Mucosa of stomach (tissue), 1 donor: Measurements from ENCODE around the gene RBFOX2.
"Not testable (repeated sequence)": the region's sequence is repeated elsewhere in the genome, so short reads cannot be mapped to it uniquely, and the experiment has no call there.

Source experiments
- H3K27me3 ChIP-seq: one replicate; pipeline ENCODE4 v1.7.0; 2013; ENCODE audit warnings: mild to moderate bottlenecking, low read length; ENCODE audit not compliant: control insufficient read depth, insufficient read depth
- H3K36me3 ChIP-seq: one replicate; pipeline ENCODE4 v1.7.0; 2013; ENCODE audit warnings: low read length; ENCODE audit not compliant: control insufficient read depth, insufficient read depth
- H3K4me1 ChIP-seq: one replicate; pipeline ENCODE4 v1.7.0; 2013; ENCODE audit warnings: mild to moderate bottlenecking, low read length; ENCODE audit not compliant: control insufficient read depth, insufficient read depth
- H3K4me3 ChIP-seq: one replicate; pipeline ENCODE4 v1.7.0; 2013; ENCODE audit warnings: low read length
- H3K9ac ChIP-seq: one replicate; pipeline ENCODE4 v1.7.0; 2013; ENCODE audit warnings: mild to moderate bottlenecking, low read length, moderate library complexity
- H3K9me3 ChIP-seq: one replicate; pipeline ENCODE4 v1.7.0; 2013; ENCODE audit warnings: mild to moderate bottlenecking, low read length, moderate library complexity; ENCODE audit not compliant: control insufficient read depth
- donor health status: Pancreatic carcinoma.

The RBFOX2 gene

DNA sequence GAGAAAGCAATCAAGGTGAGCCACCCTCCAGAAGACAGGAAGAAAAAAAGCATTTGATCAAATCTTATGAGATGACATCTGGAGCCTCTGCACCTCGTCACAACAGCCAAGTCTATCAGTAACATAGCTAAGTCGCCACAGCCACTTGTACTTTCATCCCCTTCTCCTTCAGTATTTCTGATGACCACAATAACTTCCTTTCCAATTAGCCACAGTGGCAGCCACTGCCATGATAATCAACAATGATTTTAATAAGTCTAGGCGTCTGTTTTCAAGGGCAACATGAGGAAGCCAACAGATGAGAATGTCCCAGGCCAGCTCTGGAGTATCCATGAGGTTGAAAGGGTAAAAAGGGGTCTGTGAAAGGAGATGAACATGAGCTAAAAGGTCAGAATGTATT lies 29.9 kb downstream of the RBFOX2 start:
- Histone ChIP-seq H3K4me3 (no peak overlapping the region), H3K9ac (no peak overlapping the region), H3K4me1 (peaks cover 16% of the 10 kb centered on the region), H3K9me3 (no peaks in the 10 kb centered on the region), H3K36me3 (no peaks in the 10 kb centered on the region), H3K27me3 (no peaks in the 10 kb centered on the region)

DNA sequence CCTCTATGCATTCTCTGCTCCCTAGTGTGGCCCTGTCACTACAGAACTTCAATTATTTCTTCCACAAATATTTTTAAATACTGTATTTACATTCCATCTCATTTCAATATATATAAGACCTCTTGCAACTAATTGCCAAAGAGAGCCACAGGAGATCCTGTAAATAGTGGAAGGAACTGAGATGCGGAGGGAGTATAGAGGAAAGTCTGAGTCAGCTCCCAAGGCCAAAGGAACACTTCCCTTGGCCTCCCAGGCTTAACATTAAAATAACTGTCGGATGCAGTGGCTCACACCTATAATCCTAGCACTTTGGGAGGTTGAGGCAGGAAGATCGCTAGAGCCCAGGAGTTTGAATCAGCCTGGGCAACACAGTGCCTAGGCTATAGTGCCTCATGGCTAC lies 31.2 kb downstream of the RBFOX2 start:
- Histone ChIP-seq H3K4me3 (no peak overlapping the region), H3K9me3 (no peaks in the 10 kb centered on the region), H3K9ac (no peak overlapping the region), H3K4me1 (peaks cover 16% of the 10 kb centered on the region), H3K36me3 (no peaks in the 10 kb centered on the region), H3K27me3 (no peaks in the 10 kb centered on the region)

GRCh38 chr22:35996596-35996995 lies 32.0 kb downstream of the RBFOX2 start:
- no peaks in the 10 kb centered on the region for H3K36me3 ChIP-seq
- H3K9me3 ChIP-seq, result no peaks in the 10 kb centered on the region
- H3K4me3 ChIP-seq, result no peak overlapping the region
- peaks cover 16% of the 10 kb centered on the region for H3K4me1 ChIP-seq
- no peak overlapping the region for H3K9ac ChIP-seq
- H3K27me3 ChIP-seq, result no peaks in the 10 kb centered on the region

GRCh38 chr22:35995772-35996171 lies 32.9 kb downstream of the RBFOX2 start:
- Histone ChIP-seq H3K4me1 (peaks cover 16% of the 10 kb centered on the region), H3K9ac (no peak overlapping the region), H3K9me3 (no peaks in the 10 kb centered on the region), H3K36me3 (no peaks in the 10 kb centered on the region), H3K4me3 (no peak overlapping the region), H3K27me3 (no peaks in the 10 kb centered on the region)

DNA sequence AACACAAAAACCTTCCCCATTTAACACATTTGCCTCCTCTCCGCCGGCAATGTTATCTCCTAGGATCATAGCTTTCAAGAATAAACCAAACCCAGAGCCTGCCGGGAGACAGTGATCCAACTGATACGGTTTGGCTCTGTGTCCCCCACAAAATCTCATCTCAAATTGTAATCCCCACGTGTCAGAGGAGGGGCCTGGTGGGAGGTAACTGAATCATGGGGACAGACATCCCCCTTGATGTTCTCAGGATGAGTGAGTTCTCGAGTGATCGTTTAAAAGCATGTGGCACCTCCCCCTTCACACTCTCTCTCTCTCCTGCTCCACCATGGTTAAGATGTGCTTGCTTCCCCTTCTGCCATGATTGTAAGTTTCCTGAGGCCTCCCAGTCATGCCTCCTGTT lies 33.3 kb downstream of the RBFOX2 start:
- no peaks in the 10 kb centered on the region for H3K9me3 ChIP-seq
- no peaks in the 10 kb centered on the region for H3K36me3 ChIP-seq
- H3K4me3 ChIP-seq, result no peak overlapping the region
- H3K4me1 ChIP-seq, result peaks cover 16% of the 10 kb centered on the region
- H3K9ac ChIP-seq, result no peak overlapping the region
- no peaks in the 10 kb centered on the region for H3K27me3 ChIP-seq

DNA sequence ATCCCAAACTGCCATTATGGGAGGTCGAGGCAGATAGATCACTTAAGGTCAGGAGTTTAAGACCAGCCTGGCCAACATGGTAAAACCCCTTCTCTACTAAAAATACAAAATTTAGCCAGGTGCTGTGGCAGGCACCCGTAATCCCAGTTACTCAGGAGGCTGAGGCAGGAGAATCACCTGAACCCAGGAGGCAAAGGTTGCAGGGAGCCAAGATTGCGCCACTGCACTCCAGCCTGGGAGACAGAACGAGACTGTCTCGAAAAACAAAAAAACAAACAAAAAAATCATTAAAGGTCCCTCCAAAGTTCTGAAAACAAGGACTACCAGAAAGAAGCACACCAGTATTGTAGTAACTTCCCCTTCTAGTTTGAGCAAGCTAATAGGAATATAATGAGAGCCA lies 34.9 kb downstream of the RBFOX2 start:
- not testable (repeated sequence) for H3K9me3 ChIP-seq, H3K4me3 ChIP-seq, H3K36me3 ChIP-seq, H3K27me3 ChIP-seq, H3K9ac ChIP-seq
- H3K4me1 ChIP-seq, result peaks cover 16% of the 10 kb centered on the region

GRCh38 chr22:35993048-35993714 lies 35.4 kb downstream of the RBFOX2 start:
- Histone ChIP-seq H3K4me1 (peaks cover 17% of the 10 kb centered on the region), H3K9ac (no peak overlapping the region), H3K27me3 (no peaks in the 10 kb centered on the region), H3K9me3 (no peaks in the 10 kb centered on the region), H3K4me3 (no peak overlapping the region), H3K36me3 (no peaks in the 10 kb centered on the region)

DNA sequence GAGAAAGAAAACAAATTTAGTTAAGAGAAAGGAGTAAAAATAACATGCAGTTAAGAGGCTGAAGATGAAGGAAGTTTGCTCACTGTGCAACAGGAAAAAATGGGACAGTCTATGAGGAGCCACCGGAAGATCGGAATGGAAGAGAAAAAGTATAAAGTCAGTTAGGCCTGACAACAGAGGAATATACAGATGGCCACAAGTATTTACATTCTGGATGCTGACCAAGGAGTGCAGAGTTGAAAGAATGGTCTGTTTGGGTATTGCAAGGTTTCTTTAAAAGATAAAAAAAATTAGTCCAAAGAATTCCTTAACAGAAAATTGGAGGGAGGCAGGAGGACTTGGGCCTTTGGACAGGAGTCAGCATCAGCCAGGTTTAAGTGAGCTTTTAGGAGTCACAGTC lies 37.5 kb downstream of the RBFOX2 start:
- H3K9me3 ChIP-seq, result no peaks in the 10 kb centered on the region
- H3K36me3 ChIP-seq, result no peaks in the 10 kb centered on the region
- peaks cover 24% of the 10 kb centered on the region for H3K4me1 ChIP-seq

GRCh38 chr22:35988030-35988429 lies 40.6 kb downstream of the RBFOX2 start:
- Histone ChIP-seq H3K36me3 (no peaks in the 10 kb centered on the region), H3K4me3 (no peak overlapping the region), H3K4me1 (peaks cover 24% of the 10 kb centered on the region), H3K9me3 (no peaks in the 10 kb centered on the region), H3K9ac (no peak overlapping the region), H3K27me3 (no peaks in the 10 kb centered on the region)

More for the DNA sequence above, 37.5 kb downstream of the RBFOX2 start:
- H3K27me3 ChIP-seq, result no peaks in the 10 kb centered on the region
- no peak overlapping the region for H3K9ac ChIP-seq
- no peak overlapping the region for H3K4me3 ChIP-seq

GRCh38 chr22:35987487-35987886 lies 41.1 kb downstream of the RBFOX2 start:
- Histone ChIP-seq H3K9ac (no peak overlapping the region), H3K4me1 (peaks cover 29% of the 10 kb centered on the region), H3K27me3 (no peaks in the 10 kb centered on the region), H3K36me3 (no peaks in the 10 kb centered on the region), H3K9me3 (no peaks in the 10 kb centered on the region), H3K4me3 (no peak overlapping the region)

- peaks cover 32% of the 10 kb centered on the region for H3K4me1 ChIP-seq
- H3K27me3 ChIP-seq, result no peaks in the 10 kb centered on the region
- H3K9ac ChIP-seq, result no peak overlapping the region
- H3K4me3 ChIP-seq, result no peak overlapping the region
- no peaks in the 10 kb centered on the region for H3K9me3 ChIP-seq
- H3K36me3 ChIP-seq, result no peaks in the 10 kb centered on the region
Measured at GRCh38 chr22:35986088-35986487, 42.5 kb downstream of the RBFOX2 start.

DNA sequence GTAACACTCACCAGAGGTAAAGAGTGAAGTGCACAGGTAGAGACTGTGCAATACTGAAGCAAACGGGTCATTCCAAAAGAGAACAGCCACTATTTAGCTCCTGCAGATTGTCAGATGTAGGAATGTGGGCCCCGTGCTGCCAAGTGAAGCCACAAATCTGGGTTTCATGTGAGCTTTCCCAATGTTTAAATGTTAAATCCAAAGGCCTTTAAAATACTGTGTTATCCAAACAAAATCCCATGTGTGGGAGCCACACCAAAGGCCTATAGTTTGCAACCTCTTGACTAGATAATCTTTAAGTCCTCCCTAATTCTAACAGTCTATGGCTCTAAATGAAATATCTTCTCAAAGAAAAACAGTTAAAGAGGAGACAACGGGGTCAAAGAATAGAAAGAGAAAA lies 43.3 kb downstream of the RBFOX2 start:
- Histone ChIP-seq H3K9ac (no peak overlapping the region), H3K36me3 (no peaks in the 10 kb centered on the region), H3K27me3 (no peaks in the 10 kb centered on the region), H3K4me1 (peaks cover 32% of the 10 kb centered on the region), H3K9me3 (no peaks in the 10 kb centered on the region), H3K4me3 (no peak overlapping the region)
